Measurements from ENCODE around the gene ARFGEF2. TPM values are rescaled to one million over a fixed set of nuclear protein-coding genes. Genes with fewer than 3 reads are reported as not detected.

ARFGEF2 gene
- total RNA-seq, 1 donor from 2014 or later, result 24.7 TPM

- H3K36me3 Mint-ChIP-seq, result peaks cover 30% of the 10 kb centered on the region
- no peak for DNase-seq (ENCODE audit: low spot score in 2 of 2, unreplicated experiment in 2 of 2)
- no peak for TF ChIP-seq CTCF (IDR thresholded peaks at IDR 0.05; ENCODE audit: unreplicated experiment)
- no peaks in the 10 kb centered on the region for H3K9me3 Mint-ChIP-seq
- no peak overlapping the region for H3K27ac Mint-ChIP-seq
- H3K27me3 Mint-ChIP-seq (ENCODE audit: low read depth), result no peaks in the 10 kb centered on the region
- no peaks in the 10 kb centered on the region for H3K4me1 Mint-ChIP-seq
- no peak overlapping the region for H3K4me3 Mint-ChIP-seq
Observed at GRCh38 chr20:48951646-48952045, 30.1 kb downstream of the ARFGEF2 start.

DNA sequence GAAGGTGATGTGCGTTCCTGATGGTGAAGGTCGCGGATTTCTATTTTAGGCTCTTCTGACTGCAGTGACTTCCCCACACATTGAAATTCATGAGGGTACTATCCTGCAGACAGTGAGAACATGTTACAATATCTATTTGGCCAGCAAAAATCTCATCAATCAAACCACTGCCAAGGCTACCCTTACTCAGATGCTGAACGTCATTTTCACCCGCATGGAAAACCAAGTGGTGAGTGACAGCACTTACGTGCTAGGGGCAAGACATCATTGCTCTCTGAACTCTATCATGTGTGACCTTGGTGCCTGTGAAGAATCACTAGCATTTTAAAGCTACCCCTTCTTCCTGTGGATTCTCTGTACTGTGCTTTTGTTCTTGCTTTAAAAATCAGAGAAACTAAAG, 31.1 kb downstream of the ARFGEF2 start:
- no peak for TF ChIP-seq CTCF (IDR thresholded peaks at IDR 0.05; ENCODE audit: unreplicated experiment)
- H3K27ac Mint-ChIP-seq, result no peak overlapping the region
- H3K4me3 Mint-ChIP-seq, result no peak overlapping the region
- DNase-seq (ENCODE audit: low spot score in 2 of 2, unreplicated experiment in 2 of 2), result no peak
- H3K4me1 Mint-ChIP-seq, result no peaks in the 10 kb centered on the region
- no peaks in the 10 kb centered on the region for H3K9me3 Mint-ChIP-seq
- no peaks in the 10 kb centered on the region for H3K27me3 Mint-ChIP-seq (ENCODE audit: low read depth)
- peaks cover 37% of the 10 kb centered on the region for H3K36me3 Mint-ChIP-seq

GRCh38 chr20:48953653-48954052, 32.1 kb downstream of the ARFGEF2 start:
- no peak for TF ChIP-seq CTCF (IDR thresholded peaks at IDR 0.05; ENCODE audit: unreplicated experiment)
- no peak for DNase-seq (ENCODE audit: low spot score in 2 of 2, unreplicated experiment in 2 of 2)
- Mint-ChIP-seq H3K27ac (no peak overlapping the region), H3K36me3 (peaks cover 37% of the 10 kb centered on the region), H3K4me1 (no peaks in the 10 kb centered on the region), H3K27me3 (ENCODE audit: low read depth) (no peaks in the 10 kb centered on the region), H3K4me3 (no peak overlapping the region), H3K9me3 (no peaks in the 10 kb centered on the region)

- Mint-ChIP-seq H3K9me3 (no peaks in the 10 kb centered on the region), H3K36me3 (peaks cover 37% of the 10 kb centered on the region), H3K27me3 (ENCODE audit: low read depth) (no peaks in the 10 kb centered on the region), H3K27ac (no peak overlapping the region), H3K4me3 (no peak overlapping the region), H3K4me1 (no peaks in the 10 kb centered on the region)
- no peak for TF ChIP-seq CTCF (IDR thresholded peaks at IDR 0.05; ENCODE audit: unreplicated experiment)
- no peak for DNase-seq (ENCODE audit: low spot score in 2 of 2, unreplicated experiment in 2 of 2)
Observed at GRCh38 chr20:48956052-48956451, 34.5 kb downstream of the ARFGEF2 start.

DNA sequence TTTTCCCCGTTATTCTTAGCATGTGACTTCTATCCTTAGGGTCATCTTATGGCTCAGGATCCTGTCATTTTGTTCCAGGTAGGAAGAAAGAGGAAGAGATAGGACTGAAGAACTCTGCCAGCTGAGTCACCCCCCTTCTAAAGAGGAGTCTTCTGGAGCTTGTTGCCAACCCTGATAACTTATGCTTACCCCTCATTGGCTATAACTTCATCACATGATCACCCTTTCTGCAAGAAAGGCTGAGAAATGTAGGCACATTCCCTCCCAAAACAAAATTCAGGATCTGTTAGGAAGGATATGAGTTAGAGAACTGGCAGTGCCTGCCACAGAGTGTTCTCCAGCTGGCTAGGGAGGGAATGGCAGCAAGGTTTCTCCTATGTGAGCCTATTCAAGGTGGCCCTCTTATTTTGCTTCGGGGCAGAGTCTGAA, 35.6 kb downstream of the ARFGEF2 start:
- H3K4me3 Mint-ChIP-seq, result no peak overlapping the region
- no peaks in the 10 kb centered on the region for H3K9me3 Mint-ChIP-seq
- DNase-seq (ENCODE audit: low spot score in 2 of 2, unreplicated experiment in 2 of 2), result no peak
- no peak overlapping the region for H3K27ac Mint-ChIP-seq
- H3K4me1 Mint-ChIP-seq, result no peaks in the 10 kb centered on the region
- no peaks in the 10 kb centered on the region for H3K27me3 Mint-ChIP-seq (ENCODE audit: low read depth)
- no peak for TF ChIP-seq CTCF (IDR thresholded peaks at IDR 0.05; ENCODE audit: unreplicated experiment)
- H3K36me3 Mint-ChIP-seq, result peaks cover 31% of the 10 kb centered on the region

- Mint-ChIP-seq H3K4me3 (no peak overlapping the region), H3K4me1 (no peaks in the 10 kb centered on the region), H3K36me3 (peaks cover 31% of the 10 kb centered on the region), H3K27me3 (ENCODE audit: low read depth) (no peaks in the 10 kb centered on the region), H3K27ac (no peak overlapping the region), H3K9me3 (no peaks in the 10 kb centered on the region)
- TF ChIP-seq CTCF (IDR thresholded peaks at IDR 0.05; ENCODE audit: unreplicated experiment), result no peak
- no peak for DNase-seq (ENCODE audit: low spot score in 2 of 2, unreplicated experiment in 2 of 2)
Observed at GRCh38 chr20:48957533-48957932, 36.0 kb downstream of the ARFGEF2 start.

Measured in mesothelial cell of epicardium (in vitro differentiated cells).